ENCODE measurements around the gene GRK5.

GRCh38 chr10:119243488-119243887 is 36.1 kb downstream of the GRK5 start:
- no peak for TF ChIP-seq CTCF (conservative IDR thresholded peaks at IDR 0.05)
- TF ChIP-seq EZH2 (IDR thresholded peaks at IDR 0.05; ENCODE audit: low read depth): no peak

Data from PC-9 (cell line).